BLaER1 (cell line): Measurements from ENCODE around the gene DENND1B.

Experiments
- H3K27ac ChIP-seq: shearing (Covaris generic); formaldehyde crosslinking; 2 replicates; pipeline ENCODE4 v1.8.1; 2022
- H3K27me3 ChIP-seq: shearing (Covaris generic); formaldehyde crosslinking; 2 replicates; pipeline ENCODE4 v1.8.1; 2022
- H3K36me3 ChIP-seq: shearing (Covaris generic); formaldehyde crosslinking; 2 replicates; pipeline ENCODE4 v1.8.1; 2022
- H3K4me1 ChIP-seq: shearing (Covaris generic); formaldehyde crosslinking; 2 replicates; pipeline ENCODE4 v1.8.1; 2022
- H3K4me2 ChIP-seq: shearing (Covaris generic); formaldehyde crosslinking; 2 replicates; pipeline ENCODE4 v1.8.1; 2022
- H3K4me3 ChIP-seq: shearing (Covaris generic); formaldehyde crosslinking; 2 replicates; pipeline ENCODE4 v1.8.1; 2022
- H3K9ac ChIP-seq: shearing (Covaris generic); formaldehyde crosslinking; 2 replicates; pipeline ENCODE4 v1.8.1; 2022
- H3K9me3 ChIP-seq: shearing (Covaris generic); formaldehyde crosslinking; 2 replicates; pipeline ENCODE4 v1.8.1; 2022
- H4K20me1 ChIP-seq: shearing (Covaris generic); formaldehyde crosslinking; 2 replicates; pipeline ENCODE4 v1.8.1; 2022
- Cebpa-rat ChIP-seq: shearing (Covaris generic); IDR thresholded peaks from 2 replicates; pipeline ENCODE4 v1.8.1; 2022

Gene DENND1B

GRCh38 chr1:197675583-197676208 is 99.6 kb downstream of the DENND1B start:
- H3K4me2 ChIP-seq = no peak overlapping the region
- H3K27ac ChIP-seq = no peak overlapping the region
- H3K4me3 ChIP-seq = no peak overlapping the region

DNA sequence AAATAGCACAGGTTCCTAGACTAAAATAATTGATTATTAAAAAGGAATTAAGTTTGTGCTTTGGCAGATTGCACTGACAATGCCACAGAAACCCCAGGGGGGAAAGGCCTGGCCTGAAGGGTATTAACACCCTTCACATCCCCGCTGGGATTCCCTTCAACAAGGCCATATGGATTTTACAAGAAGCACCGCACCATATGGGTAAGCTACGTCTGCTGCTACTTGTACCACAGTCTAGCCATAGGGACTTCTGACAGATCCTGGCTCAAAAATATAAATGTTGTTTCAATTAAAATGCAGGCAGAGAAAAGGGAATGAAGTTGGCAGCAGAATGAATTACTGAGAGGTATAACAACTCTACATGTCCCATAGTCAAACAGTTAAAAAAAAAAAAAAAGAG is 101.0 kb downstream of the DENND1B start:
- Histone ChIP-seq H3K27ac (no peak overlapping the region), H3K4me1 (no peaks in the 10 kb centered on the region), H3K4me2 (no peak overlapping the region), H4K20me1 (peaks cover 5% of the 10 kb centered on the region; the same call in 1 of the 2 replicates), H3K9me3 (no peaks in the 10 kb centered on the region), H3K36me3 (no peaks in the 10 kb centered on the region), H3K27me3 (no peaks in the 10 kb centered on the region), H3K9ac (no peak overlapping the region), H3K4me3 (no peak overlapping the region)
- no peak for TF ChIP-seq Cebpa-rat

More at GRCh38 chr1:197675583-197676208, 99.6 kb downstream of the DENND1B start:
- no peak for TF ChIP-seq Cebpa-rat
- Histone ChIP-seq H3K9ac (no peak overlapping the region), H3K9me3 (no peaks in the 10 kb centered on the region), H4K20me1 (peaks cover 5% of the 10 kb centered on the region; the same call in 1 of the 2 replicates), H3K27me3 (no peaks in the 10 kb centered on the region), H3K36me3 (no peaks in the 10 kb centered on the region), H3K4me1 (no peaks in the 10 kb centered on the region)

DNA sequence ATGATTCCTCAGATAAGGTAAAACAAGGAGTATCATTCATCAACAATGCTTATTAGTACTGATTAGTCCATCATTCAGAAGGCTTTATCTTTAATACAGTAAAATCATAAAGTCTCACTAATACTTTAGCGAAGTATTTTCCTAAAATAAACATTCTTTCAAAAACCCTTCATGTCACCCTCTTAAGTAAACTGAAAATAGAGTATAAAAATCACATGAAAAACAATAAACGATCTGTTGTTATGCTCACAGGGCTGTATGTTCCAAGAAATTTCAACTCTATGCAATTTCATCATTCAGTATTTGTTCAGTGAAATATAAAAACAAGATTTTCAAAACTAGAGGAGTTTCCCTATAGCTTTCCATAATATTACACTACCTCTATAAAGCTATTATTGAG is 102.0 kb downstream of the DENND1B start:
- Histone ChIP-seq H4K20me1 (peaks cover 5% of the 10 kb centered on the region; the same call in 1 of the 2 replicates), H3K27me3 (no peaks in the 10 kb centered on the region), H3K4me2 (no peak overlapping the region), H3K9ac (no peak overlapping the region), H3K4me1 (no peaks in the 10 kb centered on the region), H3K27ac (no peak overlapping the region), H3K4me3 (no peak overlapping the region), H3K36me3 (no peaks in the 10 kb centered on the region), H3K9me3 (no peaks in the 10 kb centered on the region)
- no peak for TF ChIP-seq Cebpa-rat

DNA sequence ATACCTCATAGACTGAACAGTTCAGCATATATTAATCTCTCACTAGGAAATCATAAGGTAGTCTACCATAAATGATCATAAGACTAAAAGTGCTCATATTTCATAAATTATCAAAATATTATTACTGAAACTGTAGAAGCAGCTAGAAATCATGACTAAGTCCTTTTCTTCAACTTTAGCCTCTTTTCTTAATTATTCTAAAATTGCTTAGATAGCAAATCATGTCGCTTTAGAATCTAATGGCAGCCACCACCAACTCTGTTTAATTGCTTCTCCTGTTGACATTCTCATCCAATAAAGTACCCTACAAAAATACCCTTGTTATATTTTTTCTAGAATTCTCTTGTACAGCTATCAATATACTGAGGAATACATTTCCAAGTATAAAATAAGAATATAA is 102.9 kb downstream of the DENND1B start:
- Histone ChIP-seq H3K4me2 (no peak overlapping the region), H3K4me1 (no peaks in the 10 kb centered on the region), H3K36me3 (no peaks in the 10 kb centered on the region), H3K27ac (no peak overlapping the region), H4K20me1 (peaks cover 5% of the 10 kb centered on the region; the same call in 1 of the 2 replicates), H3K4me3 (no peak overlapping the region), H3K9ac (no peak overlapping the region), H3K27me3 (no peaks in the 10 kb centered on the region), H3K9me3 (no peaks in the 10 kb centered on the region)
- no peak for TF ChIP-seq Cebpa-rat

DNA sequence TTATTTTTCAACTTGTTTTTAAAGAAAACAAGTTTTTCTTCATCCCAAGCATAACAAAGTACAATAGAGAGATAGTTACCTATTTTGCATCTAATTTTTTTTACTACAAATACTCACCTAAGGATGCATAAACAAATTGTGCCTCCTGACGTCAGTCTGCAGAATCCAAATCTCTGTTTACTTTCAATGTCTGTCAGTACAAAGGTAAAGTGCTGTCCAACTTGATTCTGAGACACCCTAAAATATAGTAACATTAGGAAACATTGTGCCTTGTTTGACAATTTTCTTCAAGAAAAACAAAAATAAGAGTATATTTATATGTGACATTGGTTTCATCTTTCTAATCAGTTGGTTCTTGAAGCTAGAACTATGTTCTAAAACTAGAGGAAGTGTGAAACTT is 103.4 kb downstream of the DENND1B start:
- Histone ChIP-seq H3K4me2 (no peak overlapping the region), H3K27me3 (no peaks in the 10 kb centered on the region), H3K36me3 (no peaks in the 10 kb centered on the region), H4K20me1 (peaks cover 5% of the 10 kb centered on the region; the same call in 1 of the 2 replicates), H3K9ac (no peak overlapping the region), H3K9me3 (no peaks in the 10 kb centered on the region), H3K27ac (no peak overlapping the region), H3K4me3 (no peak overlapping the region), H3K4me1 (no peaks in the 10 kb centered on the region)
- no peak for TF ChIP-seq Cebpa-rat

- Histone ChIP-seq H3K9me3 (no peaks in the 10 kb centered on the region), H3K4me3 (no peak overlapping the region), H3K27me3 (no peaks in the 10 kb centered on the region), H4K20me1 (peaks cover 5% of the 10 kb centered on the region; the same call in 1 of the 2 replicates), H3K4me1 (no peaks in the 10 kb centered on the region), H3K4me2 (no peak overlapping the region), H3K36me3 (no peaks in the 10 kb centered on the region), H3K9ac (no peak overlapping the region), H3K27ac (no peak overlapping the region)
- TF ChIP-seq Cebpa-rat = no peak
These were observed 104.1 kb downstream of the DENND1B start for GRCh38 chr1:197671140-197671539.

DNA sequence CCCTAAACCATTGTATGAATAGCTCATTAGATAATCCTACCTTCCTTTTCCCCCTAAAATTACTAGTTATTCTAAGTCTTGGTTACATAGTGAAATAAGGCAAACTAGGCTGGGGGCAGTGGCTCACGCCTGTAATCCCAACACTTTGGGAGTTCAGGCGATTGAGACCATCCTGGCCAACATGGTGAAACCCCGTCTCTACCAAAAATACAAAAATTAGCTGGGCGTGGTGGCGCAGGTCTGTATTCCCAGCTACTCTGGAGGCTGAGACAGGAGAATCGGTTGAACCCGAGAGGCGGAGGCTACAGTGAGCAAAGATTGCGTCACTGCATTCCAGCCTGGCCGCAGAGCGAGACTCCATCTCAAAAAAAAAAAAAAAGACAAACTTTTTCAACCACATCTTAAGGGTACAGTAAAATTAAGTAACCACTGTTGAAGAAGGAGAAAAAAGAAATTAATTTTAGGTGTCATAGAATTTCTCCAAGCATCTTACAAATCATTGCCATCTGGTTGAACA is 108.5 kb downstream of the DENND1B start:
- no peak overlapping the region for H3K27ac ChIP-seq
- no peak overlapping the region for H3K4me3 ChIP-seq
- H3K4me2 ChIP-seq = no peak overlapping the region
- no peak overlapping the region for H3K9ac ChIP-seq
- H3K4me1 ChIP-seq = no peaks in the 10 kb centered on the region
- no peaks in the 10 kb centered on the region for H3K27me3 ChIP-seq
- no peaks in the 10 kb centered on the region for H4K20me1 ChIP-seq
- no peaks in the 10 kb centered on the region for H3K36me3 ChIP-seq
- TF ChIP-seq Cebpa-rat = no peak
- H3K9me3 ChIP-seq = no peaks in the 10 kb centered on the region

- H3K9me3 ChIP-seq = no peaks in the 10 kb centered on the region
- TF ChIP-seq Cebpa-rat = no peak
- no peak overlapping the region for H3K4me2 ChIP-seq
- no peaks in the 10 kb centered on the region for H3K27me3 ChIP-seq
- no peak overlapping the region for H3K9ac ChIP-seq
- no peaks in the 10 kb centered on the region for H3K36me3 ChIP-seq
- no peaks in the 10 kb centered on the region for H4K20me1 ChIP-seq
- no peak overlapping the region for H3K27ac ChIP-seq
- H3K4me3 ChIP-seq = no peak overlapping the region
- H3K4me1 ChIP-seq = no peaks in the 10 kb centered on the region
These were observed 110.9 kb downstream of the DENND1B start for GRCh38 chr1:197664391-197664790.

DNA sequence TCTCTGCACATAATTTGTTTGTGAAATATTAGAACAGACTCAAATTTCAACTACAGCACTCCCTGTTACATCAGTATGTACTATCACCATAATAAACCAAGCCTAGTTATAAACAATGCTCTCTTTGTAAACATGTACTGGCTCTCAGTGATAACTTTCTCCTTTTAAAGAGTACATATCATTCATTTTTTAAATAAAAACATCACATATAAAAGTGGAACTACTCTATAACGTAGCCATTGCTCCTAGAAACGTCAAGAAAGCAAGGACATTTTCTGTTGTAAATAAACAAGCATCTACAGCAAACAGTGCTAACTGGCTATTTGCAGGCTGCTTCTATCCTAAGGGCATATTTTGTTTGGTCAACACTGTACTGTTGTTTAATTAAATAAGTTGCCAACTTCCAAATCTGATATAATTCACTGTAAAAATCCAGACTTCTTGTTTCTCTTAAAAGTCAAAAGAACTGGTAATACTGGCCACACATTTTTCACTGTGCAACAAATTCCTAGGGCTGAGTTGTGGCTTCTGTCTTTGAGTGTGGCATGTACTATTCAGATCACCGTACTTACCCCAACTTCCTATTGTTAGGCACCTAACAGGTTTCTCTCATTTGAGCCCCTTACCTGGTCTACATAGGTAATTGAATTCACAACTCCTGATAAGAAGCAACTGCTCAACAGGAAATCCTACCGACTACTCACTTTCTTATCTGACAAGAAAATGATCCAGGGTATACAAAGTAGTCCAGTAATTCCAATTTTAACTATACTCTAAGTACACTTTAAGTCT is 111.9 kb downstream of the DENND1B start:
- Histone ChIP-seq H3K4me2 (no peak overlapping the region), H3K27ac (no peak overlapping the region), H3K9me3 (no peaks in the 10 kb centered on the region), H4K20me1 (no peaks in the 10 kb centered on the region), H3K4me1 (no peaks in the 10 kb centered on the region), H3K4me3 (no peak overlapping the region), H3K27me3 (no peaks in the 10 kb centered on the region), H3K36me3 (no peaks in the 10 kb centered on the region), H3K9ac (no peak overlapping the region)
- TF ChIP-seq Cebpa-rat = no peak

- no peaks in the 10 kb centered on the region for H3K27me3 ChIP-seq
- H4K20me1 ChIP-seq = no peaks in the 10 kb centered on the region
- H3K36me3 ChIP-seq = no peaks in the 10 kb centered on the region
- TF ChIP-seq Cebpa-rat = no peak
- H3K4me1 ChIP-seq = no peaks in the 10 kb centered on the region
- H3K27ac ChIP-seq = no peak overlapping the region
- no peak overlapping the region for H3K9ac ChIP-seq
- no peak overlapping the region for H3K4me3 ChIP-seq
- H3K4me2 ChIP-seq = no peak overlapping the region
- no peaks in the 10 kb centered on the region for H3K9me3 ChIP-seq
These were observed 114.9 kb downstream of the DENND1B start for GRCh38 chr1:197660389-197660788.
